Stimulated activated naive CD8-positive, alpha-beta T cell treated with anti-CD3 and anti-CD28 coated beads, Interleukin-15, amount 100 ng/mL, for 72 hours (primary cell): ENCODE data around the gene DCST2.
A peak's percentile ranks its signal among the peaks of the same experiment; 100 is the strongest.

Experiments used
- ATAC-seq: fragments of 150-1000 bp; cut with Tn5 transposase; 2 replicates; pipeline ENCODE4 v1.10.0; 2021; ENCODE audit warnings: mild to moderate bottlenecking, moderate library complexity
- DNase-seq, 2 donors: peaks; one replicate each; pipeline ENCODE4 v3.0.0; 2021 to 2022
- H3K27ac Mint-ChIP-seq, 2 donors: one replicate each; pipeline ENCODE4 v1.8.0; 2022; ENCODE audit warnings: mild to moderate bottlenecking in 2 of 2, mixed read lengths in 2 of 2, moderate library complexity in 2 of 2
- H3K27me3 Mint-ChIP-seq: one replicate; pipeline ENCODE4 v1.8.0; 2022; ENCODE audit warnings: mixed read lengths
- H3K4me1 Mint-ChIP-seq: one replicate; pipeline ENCODE4 v1.8.0; 2022; ENCODE audit warnings: mild to moderate bottlenecking, mixed read lengths
- H3K4me3 Mint-ChIP-seq, 2 donors: one replicate each; pipeline ENCODE4 v1.8.0; 2022; ENCODE audit warnings: mild to moderate bottlenecking in 2 of 2, mixed read lengths in 2 of 2, moderate library complexity in 1 of 2
- H3K9me3 Mint-ChIP-seq, 2 donors: one replicate each; pipeline ENCODE4 v1.8.0; 2022; ENCODE audit warnings: mixed read lengths in 2 of 2

The DCST2 gene

DNA sequence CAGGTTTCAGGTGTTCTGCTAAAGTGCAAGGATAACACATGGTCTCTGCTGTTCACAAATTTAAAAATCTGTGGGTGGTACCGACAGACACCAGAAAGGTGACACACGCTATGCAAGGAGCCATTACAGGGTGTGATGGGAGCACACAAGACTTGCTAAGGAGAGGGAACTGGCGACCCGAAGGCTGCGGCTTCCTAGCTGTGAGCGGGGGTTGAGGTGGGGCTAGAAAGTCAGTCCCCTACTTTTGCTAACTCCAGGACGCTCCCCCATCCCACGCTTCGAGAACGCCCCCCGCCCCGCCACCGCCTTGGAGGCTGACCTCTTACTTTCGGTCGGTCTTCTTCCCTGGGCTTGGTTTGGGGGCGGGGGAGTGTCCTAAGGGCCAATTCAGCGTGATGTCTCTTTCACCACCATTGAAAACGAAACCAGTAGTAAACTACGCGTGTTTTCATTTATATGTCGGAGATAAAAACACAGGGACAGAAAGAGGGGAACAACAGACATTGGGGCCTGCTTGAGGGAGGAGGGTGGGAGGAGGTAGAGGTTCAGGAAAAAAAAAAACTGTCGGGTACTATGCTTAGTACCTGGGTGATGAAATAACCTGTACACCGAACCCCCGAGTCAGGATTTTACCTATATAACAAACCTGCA lies 58.0 kb downstream of the DCST2 start:
- H3K4me1 Mint-ChIP-seq = peaks cover 34% of the 10 kb centered on the region
- H3K27me3 Mint-ChIP-seq = no peaks in the 10 kb centered on the region
- H3K4me3 Mint-ChIP-seq = no peak overlapping the region
- ATAC-seq (peak; percentile 23), DNase-seq (peak; percentile 61 to 70)
- H3K27ac Mint-ChIP-seq = no peak overlapping the region
- H3K9me3 Mint-ChIP-seq = no peaks in the 10 kb centered on the region

GRCh38 chr1:154974808-154975408 lies 58.7 kb downstream of the DCST2 start:
- Mint-ChIP-seq H3K9me3 (no peaks in the 10 kb centered on the region), H3K4me3 (no peak overlapping the region), H3K4me1 (peaks cover 38% of the 10 kb centered on the region), H3K27me3 (no peaks in the 10 kb centered on the region), H3K27ac (no peak overlapping the region)
- peak; percentile 71 for ATAC-seq
- DNase-seq = peak; percentile 94 to 96

DNA sequence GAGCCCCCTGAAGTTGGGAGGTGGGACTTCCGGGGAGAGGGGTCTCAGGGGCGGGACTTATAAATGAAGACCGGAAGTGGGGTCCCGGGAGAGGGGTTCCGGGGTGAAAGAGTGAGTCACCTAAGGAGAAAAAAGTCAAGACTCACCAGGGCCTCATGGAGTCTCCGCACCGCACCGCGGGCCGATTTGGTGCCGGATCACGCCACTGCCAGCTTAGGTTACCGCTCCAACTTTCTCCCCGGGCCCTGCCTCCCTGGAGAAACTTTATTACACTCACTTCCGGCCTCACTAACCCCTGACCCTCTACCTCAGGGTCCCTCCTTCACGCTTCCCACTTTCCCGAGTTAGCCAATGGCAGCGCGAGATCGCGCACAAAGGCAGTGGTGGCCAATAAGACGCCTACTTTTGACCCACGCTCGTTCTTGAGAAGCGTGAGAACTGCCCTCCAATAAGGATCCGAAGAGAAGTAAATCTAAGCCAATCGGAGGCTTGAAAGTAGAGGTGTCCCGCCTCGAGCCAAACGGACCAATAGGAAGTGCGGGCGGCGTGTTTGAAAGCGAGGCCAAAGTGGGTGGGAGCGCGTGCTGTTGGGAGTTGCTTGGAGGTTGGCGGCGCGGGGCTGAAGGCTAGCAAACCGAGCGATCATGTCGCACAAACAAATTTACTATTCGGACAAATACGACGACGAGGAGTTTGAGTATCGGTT lies 59.3 kb downstream of the DCST2 start, which contains the start of gene CKS1B:
CKS1B (plus strand) TSS at position 580 of the 706 bp plus-strand sequence; CDS start at position 645, 65 bp downstream.
- H3K9me3 Mint-ChIP-seq = no peaks in the 10 kb centered on the region
- H3K27me3 Mint-ChIP-seq = no peaks in the 10 kb centered on the region
- H3K27ac Mint-ChIP-seq = no peak within 1 kb of the TSS
- ATAC-seq (peak; percentile 89), DNase-seq (peak; percentile 95 to 98)
- no peak within 1 kb of the TSS for H3K4me3 Mint-ChIP-seq
- peaks cover 39% of the 10 kb centered on the region for H3K4me1 Mint-ChIP-seq

DNA sequence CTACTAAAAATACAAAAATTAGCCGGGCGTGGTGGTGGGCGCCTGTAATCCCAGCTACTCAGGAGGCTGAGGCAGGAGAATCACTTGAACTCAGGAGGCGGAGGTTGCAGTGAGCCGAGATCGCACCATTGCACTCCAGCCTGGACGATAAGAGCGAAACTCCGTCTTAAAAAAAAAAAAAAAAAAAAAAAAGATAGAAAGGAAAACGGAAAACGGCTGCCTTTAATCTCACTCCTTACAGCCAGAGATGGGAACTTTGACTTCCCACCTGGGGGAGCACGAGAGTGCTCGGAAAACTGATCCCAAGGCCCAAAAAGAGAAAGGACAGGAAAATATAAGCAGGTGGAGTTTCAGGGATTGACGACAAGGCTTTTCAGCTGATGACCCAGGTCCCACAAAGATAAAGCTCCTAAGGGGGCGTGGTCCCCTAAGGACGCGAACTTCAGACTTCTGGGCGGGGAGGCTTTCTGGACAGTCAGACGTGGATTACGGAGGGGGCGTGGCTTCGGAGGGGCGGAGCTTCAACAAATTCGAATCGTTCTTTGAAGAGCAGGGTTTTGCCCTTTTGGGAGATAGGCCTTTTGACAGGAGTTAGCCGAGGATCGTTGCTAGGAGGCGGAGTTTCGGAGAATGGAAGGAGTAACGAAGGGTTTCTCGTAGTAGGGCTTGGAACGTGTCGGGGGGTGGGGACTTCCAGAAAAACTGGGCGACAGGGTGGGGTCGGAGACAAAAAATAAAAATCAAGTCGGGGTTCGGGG lies 60.1 kb downstream of the DCST2 start:
- peaks cover 46% of the 10 kb centered on the region for H3K4me1 Mint-ChIP-seq
- H3K27ac Mint-ChIP-seq = no peak overlapping the region
- no peak overlapping the region for H3K4me3 Mint-ChIP-seq
- no peaks in the 10 kb centered on the region for H3K27me3 Mint-ChIP-seq
- DNase-seq (peak; percentile 93 to 95), ATAC-seq (peak; percentile 34)
- H3K9me3 Mint-ChIP-seq = no peaks in the 10 kb centered on the region

DNA sequence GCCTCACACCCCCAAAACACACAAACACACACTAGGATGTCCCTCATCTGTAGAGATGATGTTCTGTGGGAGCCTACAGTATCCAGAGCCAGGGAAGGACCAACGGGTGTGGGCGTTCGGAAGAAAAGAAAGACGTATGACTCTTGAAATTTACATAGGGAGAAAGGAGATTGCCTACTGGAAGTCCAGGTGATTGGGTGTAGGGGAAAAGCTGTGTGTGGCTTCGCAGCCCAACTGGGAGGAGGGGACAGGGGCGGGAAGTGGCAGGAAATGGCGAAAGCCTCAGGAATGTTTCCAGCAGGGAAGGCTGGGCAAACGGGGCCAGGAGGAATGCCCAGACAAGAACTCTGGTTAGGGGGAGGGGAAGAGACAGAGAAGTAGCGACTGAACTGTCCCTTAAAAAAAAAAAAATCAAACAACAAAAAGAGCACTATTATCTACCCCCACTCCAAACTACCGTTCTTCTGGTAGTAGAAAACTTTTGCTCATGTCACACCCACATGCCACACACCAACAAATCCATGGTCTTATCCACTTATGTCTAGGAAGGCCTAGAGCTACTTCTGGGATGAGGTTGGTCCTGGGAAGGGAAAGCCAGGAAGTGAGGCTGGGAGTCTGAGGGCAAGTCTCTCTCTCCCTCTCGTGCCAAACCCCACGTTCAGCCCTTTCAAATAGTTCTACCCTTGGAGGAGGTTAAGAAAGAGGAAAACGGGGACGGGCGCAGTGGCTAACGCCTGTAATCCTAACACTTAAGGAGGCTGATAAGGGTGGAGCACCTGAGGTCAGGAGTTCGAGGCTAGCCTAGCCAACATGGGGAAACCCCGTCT lies 60.9 kb downstream of the DCST2 start:
- ATAC-seq = no peak

DNA sequence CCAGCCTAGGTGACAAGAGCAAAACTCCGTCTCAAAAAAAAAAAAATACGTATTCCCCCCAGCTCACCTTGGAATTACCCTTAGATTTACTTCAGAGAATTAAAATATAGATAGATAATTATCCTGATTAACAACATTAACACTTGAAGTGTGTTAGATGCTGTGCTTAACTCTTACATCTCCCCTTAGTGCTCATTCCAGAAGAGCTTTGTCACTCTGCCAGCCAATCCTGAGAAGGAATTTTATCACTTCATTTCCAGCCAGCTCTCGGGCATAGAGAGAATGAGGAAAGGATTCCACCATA lies 61.4 kb downstream of the DCST2 start:
- H3K27ac Mint-ChIP-seq = peak overlapping the region in 1 of 2 donors; percentile 71
- DNase-seq (no peak), ATAC-seq (no peak)
- H3K27me3 Mint-ChIP-seq = no peaks in the 10 kb centered on the region
- no peaks in the 10 kb centered on the region for H3K9me3 Mint-ChIP-seq
- H3K4me3 Mint-ChIP-seq = no peak overlapping the region
- H3K4me1 Mint-ChIP-seq = peaks cover 49% of the 10 kb centered on the region

More for the DNA sequence above, 60.9 kb downstream of the DCST2 start:
- Mint-ChIP-seq H3K4me1 (peaks cover 49% of the 10 kb centered on the region), H3K27me3 (no peaks in the 10 kb centered on the region), H3K4me3 (no peak overlapping the region), H3K27ac (peak overlapping the region in 1 of 2 donors; percentile 71), H3K9me3 (no peaks in the 10 kb centered on the region)
- no peak for DNase-seq

DNA sequence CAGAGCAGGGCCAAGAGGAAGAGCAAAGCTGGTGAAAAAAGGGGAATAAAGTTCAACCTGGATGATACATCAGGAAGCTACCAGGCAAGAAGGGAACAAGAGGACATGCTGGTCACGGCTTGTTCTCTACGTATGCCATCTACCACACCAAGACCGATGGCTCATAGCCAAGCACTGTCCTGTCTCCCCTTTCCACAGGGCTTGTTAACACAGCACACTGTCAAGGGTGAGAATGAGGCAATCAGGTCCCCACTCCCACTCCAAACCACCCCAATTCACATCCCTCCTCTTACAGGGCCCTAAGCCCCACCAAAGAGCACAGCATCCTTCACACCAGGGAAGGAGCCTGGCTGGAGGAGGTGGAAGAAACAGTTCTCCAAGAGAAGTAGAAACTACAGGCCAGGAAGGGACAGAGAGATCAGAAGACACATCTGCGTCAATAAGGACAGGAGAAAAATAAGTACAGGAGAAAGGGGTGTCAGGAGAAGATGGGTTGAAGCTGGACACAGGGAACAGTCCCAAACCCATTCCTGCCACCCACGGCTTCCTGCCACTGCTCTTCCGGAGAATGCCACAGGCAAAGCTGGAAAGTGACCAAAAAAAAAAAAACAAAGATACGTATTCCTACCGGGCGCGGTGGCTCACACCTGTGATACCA lies 62.1 kb downstream of the DCST2 start:
- Mint-ChIP-seq H3K27ac (no peak overlapping the region), H3K4me3 (peak overlapping the region; percentile 5 to 52), H3K4me1 (peaks cover 49% of the 10 kb centered on the region), H3K9me3 (no peaks in the 10 kb centered on the region), H3K27me3 (no peaks in the 10 kb centered on the region)
- DNase-seq (no peak), ATAC-seq (no peak)

DNA sequence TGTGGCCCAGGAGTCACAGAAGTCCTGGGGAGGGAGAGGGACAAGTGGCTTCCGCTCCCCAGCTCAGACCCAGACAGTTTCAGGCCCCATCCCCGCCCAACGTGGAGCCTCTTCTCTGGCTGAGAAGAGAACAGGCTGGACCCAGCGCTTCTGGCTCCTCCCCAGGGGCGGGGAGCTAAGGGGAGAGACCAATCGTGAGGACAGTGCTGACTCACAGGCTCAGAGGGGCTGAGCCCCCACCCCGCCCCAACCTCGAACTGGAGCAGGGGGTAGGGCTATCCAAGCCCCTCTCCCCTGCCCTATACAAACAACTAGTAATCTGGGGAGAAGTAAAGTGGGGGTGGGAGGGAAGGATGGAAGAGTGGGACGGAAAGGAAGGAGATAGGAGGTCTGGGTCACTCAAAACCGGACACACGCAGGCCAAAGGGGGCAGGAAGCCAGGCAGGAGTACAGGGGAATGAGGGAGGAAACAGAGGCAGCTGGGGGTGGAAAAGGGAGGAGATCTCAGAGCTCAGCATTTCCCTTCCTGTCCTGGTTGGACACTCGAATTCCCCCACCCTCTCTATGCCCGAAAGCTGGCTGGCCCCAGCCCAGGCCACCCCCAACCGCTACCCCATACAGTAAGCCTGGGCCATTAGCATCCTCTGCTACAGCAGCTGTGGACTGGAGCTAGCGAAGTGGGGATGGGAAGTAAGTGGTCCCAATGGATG lies 62.8 kb downstream of the DCST2 start, which contains the start of gene SHC1:
SHC1 (minus strand) TSS at position 117 of the 710 bp plus-strand sequence. CDS start 221 bp downstream, outside the sequence.
- ATAC-seq (no peak), DNase-seq (no peak)
- Mint-ChIP-seq H3K27ac (peak within 1 kb of the TSS; percentile 55 to 81), H3K9me3 (no peaks in the 10 kb centered on the region), H3K4me3 (peak within 1 kb of the TSS; percentile 52 to 53), H3K4me1 (peaks cover 49% of the 10 kb centered on the region), H3K27me3 (no peaks in the 10 kb centered on the region)

- DNase-seq (no peak), ATAC-seq (no peak)
- Mint-ChIP-seq H3K9me3 (no peaks in the 10 kb centered on the region), H3K4me1 (peaks cover 58% of the 10 kb centered on the region), H3K4me3 (no peak overlapping the region), H3K27ac (peak overlapping the region in 1 of 2 donors; percentile 55), H3K27me3 (no peaks in the 10 kb centered on the region)
Measured at GRCh38 chr1:154969860-154970452, 63.6 kb downstream of the DCST2 start.

- no peaks in the 10 kb centered on the region for H3K27me3 Mint-ChIP-seq
- ATAC-seq = no peak
- peaks cover 58% of the 10 kb centered on the region for H3K4me1 Mint-ChIP-seq
- no peak for DNase-seq
- H3K9me3 Mint-ChIP-seq = no peaks in the 10 kb centered on the region
- H3K4me3 Mint-ChIP-seq = no peak overlapping the region
- H3K27ac Mint-ChIP-seq = peak overlapping the region; percentile 81 to 94
Measured at GRCh38 chr1:154969246-154969645, 64.3 kb downstream of the DCST2 start.

- no peak for ATAC-seq
- peaks cover 63% of the 10 kb centered on the region for H3K4me1 Mint-ChIP-seq
- peak overlapping the region; percentile 81 to 94 for H3K27ac Mint-ChIP-seq
- no peak for DNase-seq
- no peak overlapping the region for H3K4me3 Mint-ChIP-seq
- no peaks in the 10 kb centered on the region for H3K27me3 Mint-ChIP-seq
- H3K9me3 Mint-ChIP-seq = no peaks in the 10 kb centered on the region
Measured at GRCh38 chr1:154968731-154969130, 64.8 kb downstream of the DCST2 start.
